Activated CD8-positive, alpha-beta memory T cell treated with anti-CD3 and anti-CD28 coated beads for 36 hours (primary cell): ENCODE results near the gene FAM120A. TPM values are rescaled to one million over a fixed set of nuclear protein-coding genes. Genes with fewer than 3 reads are reported as not detected.

ENCODE experiments used
- CTCF ChIA-PET: fragments of 350-600 bp; sonication (Branson Sonifier 250); formaldehyde crosslinking; loops from one replicate; lab custom pipeline; 2021; ENCODE audit warnings: antibody characterized with exemption; lab: Charles Lee
- POLR2A ChIA-PET: fragments of 350-600 bp; sonication (Branson Sonifier 250); formaldehyde crosslinking; loops from one replicate; lab custom pipeline; 2021; ENCODE audit warnings: antibody characterized with exemption; lab: Charles Lee
- total RNA-seq, 2 experiments: library from RNA; stranded (reverse); gene quantifications; one replicate each; pipeline ENCODE4 v1.2.3, GENCODE V29; 2021

The FAM120A gene, protein sequence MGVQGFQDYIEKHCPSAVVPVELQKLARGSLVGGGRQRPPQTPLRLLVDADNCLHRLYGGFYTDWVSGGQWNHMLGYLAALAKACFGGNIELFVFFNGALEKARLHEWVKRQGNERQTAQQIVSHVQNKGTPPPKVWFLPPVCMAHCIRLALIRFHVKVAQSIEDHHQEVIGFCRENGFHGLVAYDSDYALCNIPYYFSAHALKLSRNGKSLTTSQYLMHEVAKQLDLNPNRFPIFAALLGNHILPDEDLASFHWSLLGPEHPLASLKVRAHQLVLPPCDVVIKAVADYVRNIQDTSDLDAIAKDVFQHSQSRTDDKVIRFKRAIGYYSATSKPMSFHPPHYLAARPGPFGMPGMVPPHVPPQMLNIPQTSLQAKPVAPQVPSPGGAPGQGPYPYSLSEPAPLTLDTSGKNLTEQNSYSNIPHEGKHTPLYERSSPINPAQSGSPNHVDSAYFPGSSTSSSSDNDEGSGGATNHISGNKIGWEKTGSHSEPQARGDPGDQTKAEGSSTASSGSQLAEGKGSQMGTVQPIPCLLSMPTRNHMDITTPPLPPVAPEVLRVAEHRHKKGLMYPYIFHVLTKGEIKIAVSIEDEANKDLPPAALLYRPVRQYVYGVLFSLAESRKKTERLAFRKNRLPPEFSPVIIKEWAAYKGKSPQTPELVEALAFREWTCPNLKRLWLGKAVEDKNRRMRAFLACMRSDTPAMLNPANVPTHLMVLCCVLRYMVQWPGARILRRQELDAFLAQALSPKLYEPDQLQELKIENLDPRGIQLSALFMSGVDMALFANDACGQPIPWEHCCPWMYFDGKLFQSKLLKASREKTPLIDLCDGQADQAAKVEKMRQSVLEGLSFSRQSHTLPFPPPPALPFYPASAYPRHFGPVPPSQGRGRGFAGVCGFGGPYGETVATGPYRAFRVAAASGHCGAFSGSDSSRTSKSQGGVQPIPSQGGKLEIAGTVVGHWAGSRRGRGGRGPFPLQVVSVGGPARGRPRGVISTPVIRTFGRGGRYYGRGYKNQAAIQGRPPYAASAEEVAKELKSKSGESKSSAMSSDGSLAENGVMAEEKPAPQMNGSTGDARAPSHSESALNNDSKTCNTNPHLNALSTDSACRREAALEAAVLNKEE
- 100 to 1,000 TPM; 143 to 145 TPM for total RNA-seq

GRCh38 chr9:93450945-93451815 is at the start of gene FAM120A:
TSS of gene FAM120A (plus strand) at chr9:93451685. CDS start at chr9:93451916, 231 bp downstream.
- ChIA-PET POLR2A (interaction anchor here (0.6 to 0.8 kb wide), 3 partner anchors 13 to 126 kb away, joined by 3 read pairs; no protein-coding TSS in a partner anchor), CTCF (interaction anchor here (0.8 kb wide), 1 partner anchor 115 kb away, joined by 3 read pairs; no protein-coding TSS in a partner anchor)

- ChIA-PET CTCF (no interaction called here), POLR2A (no interaction called here)
These were observed 45.1 kb upstream of the FAM120A start for GRCh38 chr9:93406371-93406770.

- POLR2A ChIA-PET, result no interaction called here
- CTCF ChIA-PET, result no interaction called here
These were observed 38.0 kb upstream of the FAM120A start for GRCh38 chr9:93413530-93413929.

- ChIA-PET CTCF (no interaction called here), POLR2A (no interaction called here)
These were observed 36.3 kb upstream of the FAM120A start for GRCh38 chr9:93415176-93415690.

- CTCF ChIA-PET, result no interaction called here
- POLR2A ChIA-PET, result no interaction called here
These were observed 34.8 kb upstream of the FAM120A start for GRCh38 chr9:93416530-93417235.

DNA sequence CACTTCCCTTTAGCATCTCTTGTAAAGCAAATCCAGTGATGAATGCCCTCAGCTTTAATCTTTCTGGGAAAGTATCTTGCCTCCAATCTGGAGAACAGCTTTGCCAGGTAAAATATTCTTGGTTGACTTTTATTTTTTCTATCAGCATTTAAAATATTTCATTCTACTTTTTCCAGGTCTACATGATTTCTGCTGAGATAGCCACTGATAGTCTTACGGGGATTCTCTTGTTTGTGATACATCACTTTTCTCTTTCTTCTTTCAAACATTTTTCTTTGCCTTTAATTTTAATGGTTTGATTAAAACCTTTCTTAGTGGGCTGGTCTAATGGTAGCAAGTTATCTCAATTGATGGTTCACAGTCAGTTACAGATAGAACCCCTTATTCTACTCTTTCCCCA is 33.9 kb upstream of the FAM120A start:
- POLR2A ChIA-PET, result no interaction called here
- CTCF ChIA-PET, result no interaction called here

GRCh38 chr9:93419023-93419422 is 32.5 kb upstream of the FAM120A start:
- POLR2A ChIA-PET, result no interaction called here
- CTCF ChIA-PET, result no interaction called here

- ChIA-PET POLR2A (no interaction called here), CTCF (interaction anchor here (0.6 kb wide), 1 partner anchor 18 kb away, joined by 3 read pairs; no protein-coding TSS in a partner anchor)
These were observed 28.4 kb upstream of the FAM120A start for GRCh38 chr9:93422977-93423616.

GRCh38 chr9:93427655-93428379 is 23.7 kb upstream of the FAM120A start:
- CTCF ChIA-PET, result no interaction called here
- POLR2A ChIA-PET, result no interaction called here

DNA sequence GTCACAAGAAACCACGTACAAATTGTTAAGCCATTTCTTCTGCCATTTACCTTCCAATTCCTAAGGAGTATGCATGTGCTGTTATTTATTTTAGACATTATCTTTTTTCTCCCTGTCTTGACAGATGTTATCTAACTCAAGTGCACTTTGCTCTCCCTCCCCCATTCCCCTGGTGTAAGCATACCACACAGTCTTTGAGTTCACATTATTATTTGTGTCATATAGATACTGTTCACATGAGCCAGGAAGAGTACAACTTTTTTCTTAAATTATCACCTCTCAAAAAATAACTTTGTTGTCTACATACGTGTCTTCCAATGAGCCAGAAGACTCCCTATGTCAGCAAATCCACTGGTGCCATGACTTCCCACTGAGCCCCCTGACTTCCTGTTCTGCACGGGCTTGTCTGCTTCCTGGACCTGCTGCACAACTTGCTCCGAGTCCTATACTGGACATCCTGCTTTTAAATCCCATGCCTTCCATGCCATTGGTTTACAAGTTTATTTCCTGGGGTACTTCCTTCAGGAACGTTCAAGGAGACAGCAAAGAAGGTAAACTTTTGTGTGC is 19.9 kb upstream of the FAM120A start:
- ChIA-PET CTCF (no interaction called here), POLR2A (no interaction called here)

- POLR2A ChIA-PET, result no interaction called here
- CTCF ChIA-PET, result no interaction called here
These were observed 18.5 kb upstream of the FAM120A start for GRCh38 chr9:93432964-93433363.

- ChIA-PET CTCF (no interaction called here), POLR2A (no interaction called here)
These were observed 17.4 kb upstream of the FAM120A start for GRCh38 chr9:93434056-93434455.

DNA sequence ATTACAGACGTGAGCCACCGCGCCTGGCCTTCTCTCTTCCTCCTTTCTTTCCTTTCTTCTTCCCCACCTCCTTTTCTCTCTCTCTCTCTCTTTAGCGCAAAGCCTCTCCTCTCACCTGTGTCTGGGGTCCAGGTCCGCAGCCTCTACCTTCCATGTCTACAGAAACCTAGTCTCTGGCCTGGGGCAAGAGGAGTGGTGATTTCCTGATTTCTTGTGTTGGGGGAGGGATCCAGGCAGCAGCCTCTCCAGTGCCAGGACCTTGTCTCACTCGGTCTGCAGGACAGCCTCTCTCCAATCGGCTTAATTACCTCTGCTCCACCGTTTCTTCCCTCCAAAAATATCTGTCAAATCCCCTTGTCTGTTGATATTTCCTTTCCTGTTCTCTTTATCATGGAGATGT is 16.1 kb upstream of the FAM120A start:
- CTCF ChIA-PET, result no interaction called here
- POLR2A ChIA-PET, result no interaction called here

DNA sequence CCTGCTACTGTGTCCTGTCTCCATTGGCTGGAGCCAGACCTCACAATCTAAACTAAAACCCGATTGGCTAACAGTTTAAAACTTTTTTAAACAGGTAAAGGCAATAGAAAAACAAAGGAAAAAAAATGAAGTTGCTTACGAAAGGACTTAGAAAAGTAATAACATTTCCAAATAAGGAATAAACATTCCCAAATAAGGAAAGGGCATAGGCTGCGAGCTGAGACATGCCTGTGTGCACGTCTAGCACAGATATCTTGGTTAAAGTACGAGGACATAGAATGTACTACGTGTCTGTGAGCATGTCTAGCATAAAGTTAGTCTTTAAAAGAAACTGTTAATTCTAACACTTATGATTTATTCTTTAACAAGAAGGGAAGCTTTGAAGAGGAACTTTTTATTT is 15.3 kb upstream of the FAM120A start:
- ChIA-PET POLR2A (no interaction called here), CTCF (interaction anchor here (0.6 kb wide), 1 partner anchor 189 kb away, joined by 7 read pairs; no protein-coding TSS in a partner anchor)

DNA sequence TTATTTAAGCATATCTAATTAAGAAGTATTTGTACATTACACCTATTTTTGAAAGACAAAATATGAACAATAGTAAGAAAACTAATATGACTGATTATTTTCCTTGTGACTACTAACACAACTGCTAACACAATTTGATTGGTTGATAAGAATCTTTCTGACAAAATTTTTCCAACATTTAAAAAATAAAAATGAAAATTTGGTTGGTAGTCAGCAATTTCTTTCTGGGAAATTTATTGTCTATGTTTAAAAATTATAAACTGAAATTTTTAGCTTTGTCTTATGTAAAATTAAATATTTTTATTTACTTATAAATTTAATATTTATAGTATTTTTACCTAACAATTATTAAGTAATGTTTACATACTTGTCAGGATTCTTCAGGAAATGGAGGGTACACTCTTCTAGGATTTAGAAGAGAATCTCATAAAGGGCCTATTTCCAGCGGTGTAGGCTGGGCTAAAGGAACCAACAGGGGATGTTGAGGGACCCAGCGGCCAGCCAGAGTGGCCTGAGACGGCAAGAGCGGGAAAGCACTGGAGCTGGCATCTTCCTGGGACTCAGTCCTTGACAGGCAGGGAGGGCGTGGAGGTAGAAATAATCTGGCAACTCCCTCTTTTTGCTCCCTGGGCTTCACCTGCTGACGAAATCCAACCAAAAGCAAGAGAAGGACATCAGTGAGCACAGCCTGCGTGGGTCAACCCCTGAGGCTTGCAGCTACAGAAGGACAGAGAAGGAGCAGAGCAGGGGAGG is 14.7 kb upstream of the FAM120A start:
- ChIA-PET POLR2A (no interaction called here), CTCF (no interaction called here)

- POLR2A ChIA-PET, result no interaction called here
- CTCF ChIA-PET, result interaction anchor here (0.6 kb wide), 1 partner anchor 44 kb away, joined by 3 read pairs; no protein-coding TSS in a partner anchor
These were observed 13.5 kb upstream of the FAM120A start for GRCh38 chr9:93437996-93438395.
